Measurements from ENCODE around the gene NSMCE4A. TPM values are rescaled to one million over a fixed set of nuclear protein-coding genes. Genes with fewer than 3 reads are reported as not detected.
"Not testable (repeated sequence)": the region's sequence is repeated elsewhere in the genome, so short reads cannot be mapped to it uniquely, and the experiment has no call there.

Gene NSMCE4A
- total RNA-seq, 1 experiment from 2014 or later, result 167 TPM

DNA sequence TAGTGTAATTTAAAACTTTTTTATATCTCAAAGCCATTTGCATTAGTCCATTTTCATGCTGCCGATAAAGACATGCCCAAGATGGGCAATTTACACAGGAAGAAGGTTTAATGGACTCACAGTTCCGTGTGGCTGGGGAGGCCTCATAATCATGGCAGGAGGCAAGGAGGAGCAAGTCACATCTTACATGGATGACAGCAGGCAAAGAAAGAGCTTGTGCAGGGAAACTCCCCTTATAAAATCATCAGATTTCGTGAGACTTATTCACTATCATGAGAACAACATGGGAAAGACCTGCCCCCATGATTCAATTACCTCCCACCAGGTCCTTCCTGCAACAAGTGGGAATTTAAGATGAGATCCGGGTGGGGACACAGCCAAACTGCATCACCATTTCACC, 16.7 kb upstream of the NSMCE4A start:
- DNase-seq (ENCODE audit: low spot score); in situ Hi-C loops (cut with HindIII; ENCODE audit: low sequenced_read_pairs): not testable (repeated sequence)

DNA sequence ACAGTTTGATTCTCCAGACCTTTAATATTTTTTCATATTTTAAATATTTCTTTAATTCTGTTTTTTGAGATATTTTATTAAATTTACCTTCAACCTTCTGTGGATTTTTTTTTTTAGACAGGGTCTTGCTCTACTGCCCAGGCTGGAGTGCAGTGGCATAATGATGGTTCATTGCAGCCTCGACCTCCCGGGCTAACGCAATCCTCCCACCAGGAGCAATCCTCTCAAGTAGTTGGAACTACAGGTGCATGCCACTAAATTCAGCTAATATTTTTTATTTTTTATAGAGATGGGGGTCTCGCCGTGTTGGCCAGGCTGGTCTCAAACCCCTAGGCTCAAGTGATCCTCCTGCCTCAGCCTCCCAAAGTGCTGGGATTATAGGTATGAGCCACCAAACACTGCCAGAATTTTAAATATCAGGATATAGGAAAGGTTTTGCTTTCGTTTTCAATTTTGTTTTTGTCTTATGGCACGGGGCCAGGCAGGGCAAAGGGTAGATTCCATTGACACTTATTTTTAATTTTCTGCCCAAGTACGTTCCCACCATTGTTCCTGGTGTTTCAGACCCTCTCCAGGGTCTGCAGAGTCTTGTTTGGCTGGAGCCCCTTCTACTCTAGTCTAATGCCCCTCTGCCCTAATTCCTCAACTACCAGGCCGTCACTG, 15.1 kb upstream of the NSMCE4A start:
- DNase-seq (ENCODE audit: low spot score), result no peak
- in situ Hi-C loops (cut with HindIII; ENCODE audit: low sequenced_read_pairs), result no loop called here

DNA sequence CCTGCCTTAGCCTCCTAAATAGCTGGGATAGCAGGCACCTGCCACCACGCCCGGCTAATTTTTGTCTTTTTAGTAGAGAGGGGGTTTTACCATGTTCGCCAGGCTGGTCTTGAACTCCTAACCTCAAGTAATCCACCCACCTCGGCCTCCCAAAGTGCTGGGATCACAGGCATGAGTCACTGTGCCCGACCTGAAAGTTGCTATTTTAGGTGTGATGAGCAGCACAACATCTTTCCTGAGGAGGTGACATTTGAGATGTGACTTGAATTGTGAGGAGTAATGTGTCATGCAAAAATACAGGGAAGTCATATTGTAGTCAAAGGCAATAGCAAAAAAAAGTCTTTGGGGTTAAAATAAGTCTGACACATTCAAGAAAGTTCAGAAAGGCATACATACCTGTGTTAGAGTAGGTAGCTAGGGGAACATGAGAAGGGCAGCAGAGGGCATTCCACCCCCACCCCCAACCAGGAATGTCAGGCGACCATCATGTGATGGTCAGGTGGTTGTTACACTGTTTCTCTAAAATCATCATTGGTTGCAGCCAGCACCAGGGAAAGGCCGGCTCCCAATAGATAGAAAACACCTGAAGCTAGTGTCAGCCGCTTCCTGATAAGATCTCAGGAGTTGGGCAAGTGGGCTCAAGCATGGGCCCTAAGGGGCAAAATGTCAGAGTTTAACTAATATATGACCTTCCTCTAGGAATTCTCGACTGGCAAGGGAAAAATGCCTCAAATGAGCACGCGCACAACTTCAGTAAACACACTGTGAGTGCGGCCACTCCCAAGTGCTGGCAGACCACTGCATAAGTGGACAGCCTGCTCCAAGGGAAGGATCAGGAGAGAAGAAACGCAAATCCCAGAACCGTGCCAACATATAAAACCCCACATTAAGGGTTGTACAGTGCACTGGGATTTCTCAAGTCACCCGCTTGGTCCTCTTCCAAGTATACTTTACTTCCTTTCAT, 13.6 kb upstream of the NSMCE4A start, which contains the start of gene TACC2:
Gene TACC2 (plus strand): TSS at position 803 of the 964 bp plus-strand sequence. CDS start 32,819 bp downstream, outside the sequence.
- no peak for DNase-seq (ENCODE audit: low spot score)
- in situ Hi-C loops (cut with HindIII; ENCODE audit: low sequenced_read_pairs), result no loop called here

GRCh38 chr10:121984463-121984862, 9.4 kb upstream of the NSMCE4A start:
- DNase-seq (ENCODE audit: low spot score), result no peak
- in situ Hi-C loops (cut with HindIII; ENCODE audit: low sequenced_read_pairs), result no loop called here

- in situ Hi-C loops (cut with HindIII; ENCODE audit: low sequenced_read_pairs), result no loop called here
- DNase-seq (ENCODE audit: low spot score), result peak; percentile 45
Measured at GRCh38 chr10:121983852-121984251, 8.8 kb upstream of the NSMCE4A start.

DNA sequence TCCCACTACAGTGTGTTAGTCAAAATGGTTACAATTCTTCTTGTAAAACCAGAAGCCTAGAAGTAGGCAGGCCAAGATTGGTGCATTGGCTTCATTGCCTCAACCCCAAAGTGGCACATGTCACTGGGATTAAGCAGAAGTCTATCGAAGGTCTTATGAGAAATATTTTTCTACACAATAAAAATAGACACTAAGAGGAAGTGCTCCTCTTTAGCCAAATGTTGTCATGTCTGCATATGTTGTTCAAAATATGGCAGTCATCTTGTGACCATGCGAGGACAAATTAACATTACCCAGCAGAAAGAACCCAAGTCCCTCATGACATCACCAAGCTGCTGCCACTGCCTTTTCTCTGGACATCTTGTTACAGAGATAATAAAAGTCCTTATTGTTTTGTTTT, 6.3 kb upstream of the NSMCE4A start:
- in situ Hi-C loops (cut with HindIII; ENCODE audit: low sequenced_read_pairs), result no loop called here
- DNase-seq (ENCODE audit: low spot score), result no peak

- no peak for DNase-seq (ENCODE audit: low spot score)
- in situ Hi-C loops (cut with HindIII; ENCODE audit: low sequenced_read_pairs), result no loop called here
Measured at GRCh38 chr10:121978511-121978910, 3.5 kb upstream of the NSMCE4A start.

DNA sequence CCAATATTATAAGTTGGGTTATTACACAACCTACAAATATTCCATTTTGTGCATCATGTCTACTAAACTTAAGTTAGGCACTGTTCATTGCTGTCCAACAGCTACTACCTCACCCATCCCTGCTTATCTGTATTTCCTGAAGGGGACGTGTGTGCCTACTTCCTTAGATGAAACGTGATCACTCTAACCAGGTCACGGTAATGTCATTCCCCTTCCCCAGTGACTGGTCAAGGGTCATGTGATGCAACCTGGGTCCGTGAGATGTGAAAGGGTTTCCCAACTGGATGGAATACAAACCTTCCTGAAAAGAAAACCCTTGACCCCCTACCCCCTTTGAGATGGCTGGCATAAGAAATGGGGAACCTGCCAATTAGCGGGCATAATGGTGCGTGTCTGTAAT, 1.6 kb upstream of the NSMCE4A start:
- no peak for DNase-seq (ENCODE audit: low spot score)
- in situ Hi-C loops (cut with HindIII; ENCODE audit: low sequenced_read_pairs), result no loop called here

GRCh38 chr10:121975295-121976086, 474 bp upstream of the NSMCE4A start:
- DNase-seq (ENCODE audit: low spot score), result peak; percentile 6
- in situ Hi-C loops (cut with HindIII; ENCODE audit: low sequenced_read_pairs), result no loop called here

- in situ Hi-C loops (cut with HindIII; ENCODE audit: low sequenced_read_pairs), result no loop called here
Measured at GRCh38 chr10:121974019-121974534, 940 bp downstream of the NSMCE4A start.

DNA sequence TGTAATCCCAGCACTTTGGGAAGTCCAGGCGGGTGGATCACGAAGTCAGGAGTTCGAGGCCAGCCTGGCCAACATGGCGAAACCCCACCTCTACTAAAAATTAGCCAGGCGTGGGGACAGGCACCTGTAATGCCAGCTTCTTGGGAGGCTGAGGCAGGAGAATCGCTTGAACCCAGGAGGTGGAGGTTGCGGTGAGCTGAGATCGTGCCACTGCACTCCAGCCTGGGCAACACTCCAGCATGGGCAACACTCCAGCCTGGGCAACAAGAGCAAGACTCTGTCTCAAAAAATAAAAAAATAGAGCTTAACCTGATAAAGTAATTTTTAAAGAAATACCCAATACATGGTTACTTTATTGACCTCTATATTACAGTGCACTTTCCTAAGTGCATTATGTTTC, 5.9 kb downstream of the NSMCE4A start:
- not testable (repeated sequence) for DNase-seq (ENCODE audit: low spot score)

More at GRCh38 chr10:121974019-121974534, 940 bp downstream of the NSMCE4A start:
- no peak for DNase-seq (ENCODE audit: low spot score)

DNA sequence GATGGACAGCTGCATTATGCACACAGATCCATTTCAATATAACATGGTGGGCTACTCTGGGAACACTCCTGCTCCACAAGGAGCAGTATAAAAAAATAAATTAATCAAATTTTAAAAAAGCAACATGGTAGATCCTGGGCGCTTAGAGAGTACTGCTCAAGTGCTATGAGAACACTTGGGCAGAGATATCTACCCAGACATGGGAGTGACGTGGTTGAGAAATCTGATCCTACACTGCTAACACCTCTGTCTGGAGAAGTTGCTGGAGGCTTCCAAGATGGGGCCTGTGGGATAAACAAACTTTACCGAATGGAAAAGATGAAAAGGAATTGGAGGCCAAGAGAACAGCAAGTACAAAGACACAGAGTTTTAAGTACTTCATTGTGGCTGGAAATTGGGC, 9.0 kb downstream of the NSMCE4A start:
- no peak for DNase-seq (ENCODE audit: low spot score)
- in situ Hi-C loops (cut with HindIII; ENCODE audit: low sequenced_read_pairs), result no loop called here

More for the DNA sequence above, 5.9 kb downstream of the NSMCE4A start:
- in situ Hi-C loops (cut with HindIII; ENCODE audit: low sequenced_read_pairs), result not testable (repeated sequence)

DNA sequence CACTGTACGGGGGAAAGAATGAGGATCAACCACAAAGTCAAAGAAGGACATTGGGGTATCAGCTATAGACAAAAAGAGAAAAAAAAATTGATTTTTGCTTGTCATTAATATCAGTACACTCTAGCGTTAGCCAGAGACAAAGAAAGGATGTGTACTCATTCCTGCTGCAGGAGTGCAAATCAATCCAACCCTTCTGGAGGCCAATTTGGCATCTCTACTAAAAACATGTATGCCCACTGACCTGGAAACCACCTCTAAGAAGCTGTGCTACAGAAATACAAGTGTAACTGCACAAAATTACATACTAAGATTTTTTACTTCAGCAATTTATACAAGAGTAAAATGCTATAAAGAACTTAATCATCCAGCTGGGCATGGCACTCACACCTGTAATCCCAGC, 13.6 kb downstream of the NSMCE4A start:
- no peak for DNase-seq (ENCODE audit: low spot score)
- in situ Hi-C loops (cut with HindIII; ENCODE audit: low sequenced_read_pairs), result no loop called here

- in situ Hi-C loops (cut with HindIII; ENCODE audit: low sequenced_read_pairs), result no loop called here
- no peak for DNase-seq (ENCODE audit: low spot score)
Measured at GRCh38 chr10:121959671-121960070, 15.3 kb downstream of the NSMCE4A start.

GRCh38 chr10:121956111-121957061, 18.6 kb downstream of the NSMCE4A start:
- no peak for DNase-seq (ENCODE audit: low spot score)

GRCh38 chr10:121952226-121952625, 22.8 kb downstream of the NSMCE4A start:
- in situ Hi-C loops (cut with HindIII; ENCODE audit: low sequenced_read_pairs), result no loop called here
- DNase-seq (ENCODE audit: low spot score), result no peak

More at GRCh38 chr10:121956111-121957061, 18.6 kb downstream of the NSMCE4A start:
- in situ Hi-C loops (cut with HindIII; ENCODE audit: low sequenced_read_pairs), result no loop called here

GRCh38 chr10:121949451-121949850, 25.6 kb downstream of the NSMCE4A start:
- no peak for DNase-seq (ENCODE audit: low spot score)
- in situ Hi-C loops (cut with HindIII; ENCODE audit: low sequenced_read_pairs), result no loop called here

DNA sequence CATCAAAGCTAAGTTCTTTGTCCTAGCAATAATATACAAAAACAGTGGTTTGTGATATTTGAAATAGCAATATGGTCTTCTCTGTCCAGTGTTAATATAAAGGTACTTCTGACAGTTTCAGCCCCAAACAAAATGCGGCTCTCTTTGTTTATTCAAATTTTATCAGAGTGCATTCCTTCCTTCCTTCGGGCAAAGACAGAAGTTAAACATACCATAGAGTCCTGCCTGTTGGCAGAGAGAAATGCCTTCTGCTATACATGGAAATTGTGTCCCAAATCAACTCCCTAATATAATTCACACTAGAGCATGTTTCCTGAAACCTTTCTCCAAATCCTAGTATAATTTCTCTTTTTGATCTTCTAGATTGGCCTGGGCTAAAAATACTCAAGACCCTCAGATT, 26.0 kb downstream of the NSMCE4A start:
- in situ Hi-C loops (cut with HindIII; ENCODE audit: low sequenced_read_pairs), result no loop called here

More for the DNA sequence above, 26.0 kb downstream of the NSMCE4A start:
- DNase-seq (ENCODE audit: low spot score), result no peak
